Activated CD8-positive, alpha-beta memory T cell treated with anti-CD3 and anti-CD28 coated beads for 36 hours (primary cell): ENCODE measurements around the gene GPR146. TPM values are rescaled to one million over a fixed set of nuclear protein-coding genes. Genes with fewer than 3 reads are reported as not detected.

Source experiments
- CTCF ChIA-PET: fragments of 350-600 bp; sonication (Branson Sonifier 250); formaldehyde crosslinking; loops from one replicate; lab custom pipeline; 2021; ENCODE audit warnings: antibody characterized with exemption; lab: Charles Lee
- POLR2A ChIA-PET: fragments of 350-600 bp; sonication (Branson Sonifier 250); formaldehyde crosslinking; loops from one replicate; lab custom pipeline; 2021; ENCODE audit warnings: antibody characterized with exemption; lab: Charles Lee
- total RNA-seq, 2 experiments: library from RNA; stranded (reverse); gene quantifications; one replicate each; pipeline ENCODE4 v1.2.3, GENCODE V29; 2021

Gene GPR146
- total RNA-seq, 2 experiments from 2014 or later, result 2.1 TPM

GRCh38 chr7:1021366-1021765, 23.0 kb upstream of the GPR146 start:
- ChIA-PET CTCF (interaction anchor here (1.0 kb wide), 2 partner anchors 44 to 65 kb away, joined by 3 to 4 read pairs; no protein-coding TSS in a partner anchor), POLR2A (no interaction called here)

GRCh38 chr7:1021931-1022330, 22.4 kb upstream of the GPR146 start:
- POLR2A ChIA-PET, result no interaction called here

GRCh38 chr7:1022356-1022755, 22.0 kb upstream of the GPR146 start:
- POLR2A ChIA-PET, result no interaction called here

More at GRCh38 chr7:1021931-1022330, 22.4 kb upstream of the GPR146 start:
- CTCF ChIA-PET, result interaction anchor here (1.0 kb wide), 2 partner anchors 44 to 64 kb away, joined by 3 to 4 read pairs; no protein-coding TSS in a partner anchor

GRCh38 chr7:1022801-1023465, 21.4 kb upstream of the GPR146 start:
- CTCF ChIA-PET, result no interaction called here
- POLR2A ChIA-PET, result no interaction called here

More at GRCh38 chr7:1022356-1022755, 22.0 kb upstream of the GPR146 start:
- CTCF ChIA-PET, result interaction anchor here (1.0 kb wide), 1 partner anchor 43 kb away, joined by 3 read pairs; no protein-coding TSS in a partner anchor

- POLR2A ChIA-PET, result no interaction called here
- CTCF ChIA-PET, result interaction anchor here (0.6 to 1.2 kb wide), 2 partner anchors 41 to 1376 kb away, joined by 3 to 5 read pairs; no protein-coding TSS in a partner anchor
Measured at GRCh38 chr7:1024331-1024841, 20.0 kb upstream of the GPR146 start.

- ChIA-PET CTCF (interaction anchor here (1.6 kb wide), 1 partner anchor 32 kb away, joined by 8 read pairs; no protein-coding TSS in a partner anchor), POLR2A (no interaction called here)
Measured at GRCh38 chr7:1024876-1025742, 19.2 kb upstream of the GPR146 start.

- ChIA-PET POLR2A (no interaction called here), CTCF (interaction anchor here (0.8 to 2.3 kb wide), 3 partner anchors 18 to 73 kb away, joined by 3 to 8 read pairs (median 6); partner anchors contain the start of gene GPR146)
Measured at GRCh38 chr7:1025743-1026581, 18.4 kb upstream of the GPR146 start.

- ChIA-PET POLR2A (no interaction called here), CTCF (interaction anchor here (0.8 to 2.3 kb wide), 2 partner anchors 18 to 74 kb away, joined by 3 to 6 read pairs; partner anchors contain the start of gene GPR146)
Measured at GRCh38 chr7:1026721-1027161, 17.6 kb upstream of the GPR146 start.

GRCh38 chr7:1027242-1028043, 16.9 kb upstream of the GPR146 start:
- POLR2A ChIA-PET, result no interaction called here
- CTCF ChIA-PET, result interaction anchor here (0.8 to 2.3 kb wide), 3 partner anchors 17 to 50 kb away, joined by 3 to 6 read pairs (median 3); partner anchors contain the start of gene GPR146

- POLR2A ChIA-PET, result no interaction called here
- CTCF ChIA-PET, result interaction anchor here (0.8 to 2.3 kb wide), 3 partner anchors 16 to 50 kb away, joined by 3 to 6 read pairs (median 3); partner anchors contain the start of gene GPR146
Measured at GRCh38 chr7:1028044-1028770, 16.1 kb upstream of the GPR146 start.

GRCh38 chr7:1028775-1029636, 15.3 kb upstream of the GPR146 start:
- CTCF ChIA-PET, result interaction anchor here (0.7 kb wide), 1 partner anchor 37 kb away, joined by 3 read pairs; no protein-coding TSS in a partner anchor
- POLR2A ChIA-PET, result no interaction called here

- ChIA-PET CTCF (interaction anchor here (1.6 kb wide), 1 partner anchor 36 kb away, joined by 5 read pairs; no protein-coding TSS in a partner anchor), POLR2A (no interaction called here)
Measured at GRCh38 chr7:1029637-1030443, 14.5 kb upstream of the GPR146 start.

GRCh38 chr7:1030444-1031070, 13.8 kb upstream of the GPR146 start:
- ChIA-PET CTCF (interaction anchor here (1.6 kb wide), 1 partner anchor 35 kb away, joined by 5 read pairs; no protein-coding TSS in a partner anchor), POLR2A (no interaction called here)

GRCh38 chr7:1031716-1032455, 12.5 kb upstream of the GPR146 start:
- ChIA-PET POLR2A (no interaction called here), CTCF (no interaction called here)
